ENCODE measurements around the gene TRMT61A. TPM values are rescaled to one million over a fixed set of nuclear protein-coding genes. Genes with fewer than 3 reads are reported as not detected.

TRMT61A gene
- total RNA-seq, 2 donors from 2014 or later = 4.4 to 7.4 TPM

DNA sequence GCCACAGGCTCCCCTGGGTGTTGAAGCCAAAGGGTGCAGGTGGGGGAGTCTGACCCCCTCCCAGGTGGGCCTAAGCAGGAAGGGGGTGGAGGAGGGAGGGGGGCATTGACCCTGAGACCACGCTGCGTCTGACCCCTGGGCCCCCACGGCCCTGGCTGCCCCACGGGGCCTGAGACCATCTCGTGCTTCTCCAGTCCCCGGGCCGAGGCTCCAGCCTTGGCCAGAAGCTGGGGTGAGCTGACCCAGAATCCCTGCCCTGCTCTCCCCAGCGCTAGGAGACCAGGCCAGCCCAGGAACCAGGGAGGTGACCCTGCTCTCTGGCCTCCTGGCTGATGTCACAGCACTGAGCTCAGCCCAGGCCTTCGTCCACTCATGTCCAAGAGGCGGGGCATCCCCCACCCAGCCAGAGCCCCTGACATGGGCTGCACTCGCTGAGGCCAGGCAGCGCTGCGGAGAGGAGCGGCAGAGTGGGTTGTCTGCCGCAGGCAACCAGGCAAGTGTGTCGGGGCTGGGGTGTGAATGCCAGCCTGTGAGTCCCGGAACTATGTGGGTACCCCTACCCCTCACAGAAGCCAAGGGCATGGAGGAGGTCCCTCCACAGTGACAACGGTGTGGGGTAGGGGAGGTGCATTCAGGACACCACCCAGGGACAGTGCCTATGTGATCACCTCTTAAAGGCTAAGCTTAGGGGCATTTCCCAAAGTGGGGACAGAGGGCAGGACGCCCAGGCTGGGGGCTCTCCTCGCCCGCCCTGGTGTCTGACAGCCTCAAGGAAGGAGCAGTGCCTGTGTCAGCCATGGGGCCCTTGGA is 6.3 kb downstream of the TRMT61A start:
- no peak for DNase-seq (ENCODE audit: low spot score)
- H3K4me1 ChIP-seq = peaks cover 0 to 31% of the 10 kb centered on the region in 2 donors
- H3K9me3 ChIP-seq = no peaks in the 10 kb centered on the region
- peak overlapping the region in 1 of 2 donors; percentile 21 for H3K27ac ChIP-seq
- TF ChIP-seq, protein P1, sequence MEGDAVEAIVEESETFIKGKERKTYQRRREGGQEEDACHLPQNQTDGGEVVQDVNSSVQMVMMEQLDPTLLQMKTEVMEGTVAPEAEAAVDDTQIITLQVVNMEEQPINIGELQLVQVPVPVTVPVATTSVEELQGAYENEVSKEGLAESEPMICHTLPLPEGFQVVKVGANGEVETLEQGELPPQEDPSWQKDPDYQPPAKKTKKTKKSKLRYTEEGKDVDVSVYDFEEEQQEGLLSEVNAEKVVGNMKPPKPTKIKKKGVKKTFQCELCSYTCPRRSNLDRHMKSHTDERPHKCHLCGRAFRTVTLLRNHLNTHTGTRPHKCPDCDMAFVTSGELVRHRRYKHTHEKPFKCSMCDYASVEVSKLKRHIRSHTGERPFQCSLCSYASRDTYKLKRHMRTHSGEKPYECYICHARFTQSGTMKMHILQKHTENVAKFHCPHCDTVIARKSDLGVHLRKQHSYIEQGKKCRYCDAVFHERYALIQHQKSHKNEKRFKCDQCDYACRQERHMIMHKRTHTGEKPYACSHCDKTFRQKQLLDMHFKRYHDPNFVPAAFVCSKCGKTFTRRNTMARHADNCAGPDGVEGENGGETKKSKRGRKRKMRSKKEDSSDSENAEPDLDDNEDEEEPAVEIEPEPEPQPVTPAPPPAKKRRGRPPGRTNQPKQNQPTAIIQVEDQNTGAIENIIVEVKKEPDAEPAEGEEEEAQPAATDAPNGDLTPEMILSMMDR (IDR thresholded peaks at IDR 0.05) = no peak
- no peak overlapping the region for H3K4me3 ChIP-seq
- no peaks in the 10 kb centered on the region for H3K27me3 ChIP-seq
- H3K36me3 ChIP-seq = peaks cover 7% of the 10 kb centered on the region

DNA sequence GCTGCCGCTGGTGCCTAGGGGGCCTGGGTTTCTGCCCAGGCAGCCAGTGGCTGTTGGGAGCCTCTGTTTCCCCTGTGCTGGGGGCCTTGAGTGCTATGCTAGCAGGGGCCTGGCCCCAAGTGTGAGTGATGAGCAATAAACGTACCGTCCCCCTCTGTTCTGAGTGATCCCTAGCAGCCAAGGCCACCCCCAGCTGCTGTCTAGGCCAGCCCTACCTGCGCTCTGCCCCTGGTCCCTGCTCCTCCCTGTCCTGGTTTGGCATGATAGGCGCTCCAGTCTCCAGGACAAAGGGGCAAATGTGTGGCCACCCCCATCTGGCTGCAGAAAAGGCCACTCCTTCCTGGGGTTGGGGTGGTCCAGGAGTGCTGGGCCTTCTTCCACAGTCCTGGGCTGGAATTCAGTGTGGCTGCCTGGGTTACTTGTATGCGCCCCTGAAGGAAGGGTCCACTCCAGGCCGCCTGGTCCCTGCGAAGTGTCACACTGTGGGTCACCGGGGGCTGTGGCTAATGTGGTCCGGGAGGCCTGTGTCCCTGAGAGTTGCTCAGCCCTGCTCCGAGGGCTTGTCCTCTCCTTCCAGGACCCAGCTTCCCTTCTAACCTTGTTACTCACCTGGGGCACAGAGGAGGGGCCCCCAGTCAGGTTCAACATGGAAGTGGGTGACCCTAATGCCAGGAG is 7.0 kb downstream of the TRMT61A start:
- H3K4me1 ChIP-seq = peaks cover 0 to 31% of the 10 kb centered on the region in 2 donors
- H3K4me3 ChIP-seq = no peak overlapping the region
- no peaks in the 10 kb centered on the region for H3K9me3 ChIP-seq
- no peaks in the 10 kb centered on the region for H3K27me3 ChIP-seq
- DNase-seq (ENCODE audit: low spot score) = no peak
- H3K27ac ChIP-seq = peak overlapping the region in 1 of 2 donors; percentile 21
- peaks cover 7% of the 10 kb centered on the region for H3K36me3 ChIP-seq
- TF ChIP-seq, protein P1 (IDR thresholded peaks at IDR 0.05) = no peak

DNA sequence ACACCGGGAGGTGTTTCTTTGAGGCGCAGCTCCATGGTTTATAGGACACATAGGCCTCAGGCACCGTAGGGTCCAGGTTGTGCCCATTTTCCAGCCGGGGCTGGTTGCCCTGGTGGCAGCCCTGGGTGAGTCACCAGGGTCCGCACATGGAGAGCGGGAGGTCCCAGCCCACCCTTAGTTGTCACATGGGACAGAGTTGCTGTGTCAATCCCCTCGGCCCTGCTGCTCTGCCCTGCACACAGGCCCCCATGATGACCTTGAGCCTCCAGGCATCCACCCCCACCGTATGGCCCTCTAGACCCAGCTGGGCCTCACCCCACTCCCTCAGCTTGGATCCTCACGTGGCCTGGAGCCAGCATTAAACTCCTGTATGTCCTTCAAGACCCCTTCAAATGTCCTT is 7.7 kb downstream of the TRMT61A start:
- Histone ChIP-seq H3K4me1 (peaks cover 0 to 35% of the 10 kb centered on the region in 2 donors), H3K27me3 (no peaks in the 10 kb centered on the region), H3K4me3 (no peak overlapping the region), H3K27ac (no peak overlapping the region), H3K9me3 (no peaks in the 10 kb centered on the region), H3K36me3 (peaks cover 7% of the 10 kb centered on the region)
- TF ChIP-seq, protein P1 (IDR thresholded peaks at IDR 0.05) = no peak
- DNase-seq (ENCODE audit: low spot score) = no peak

DNA sequence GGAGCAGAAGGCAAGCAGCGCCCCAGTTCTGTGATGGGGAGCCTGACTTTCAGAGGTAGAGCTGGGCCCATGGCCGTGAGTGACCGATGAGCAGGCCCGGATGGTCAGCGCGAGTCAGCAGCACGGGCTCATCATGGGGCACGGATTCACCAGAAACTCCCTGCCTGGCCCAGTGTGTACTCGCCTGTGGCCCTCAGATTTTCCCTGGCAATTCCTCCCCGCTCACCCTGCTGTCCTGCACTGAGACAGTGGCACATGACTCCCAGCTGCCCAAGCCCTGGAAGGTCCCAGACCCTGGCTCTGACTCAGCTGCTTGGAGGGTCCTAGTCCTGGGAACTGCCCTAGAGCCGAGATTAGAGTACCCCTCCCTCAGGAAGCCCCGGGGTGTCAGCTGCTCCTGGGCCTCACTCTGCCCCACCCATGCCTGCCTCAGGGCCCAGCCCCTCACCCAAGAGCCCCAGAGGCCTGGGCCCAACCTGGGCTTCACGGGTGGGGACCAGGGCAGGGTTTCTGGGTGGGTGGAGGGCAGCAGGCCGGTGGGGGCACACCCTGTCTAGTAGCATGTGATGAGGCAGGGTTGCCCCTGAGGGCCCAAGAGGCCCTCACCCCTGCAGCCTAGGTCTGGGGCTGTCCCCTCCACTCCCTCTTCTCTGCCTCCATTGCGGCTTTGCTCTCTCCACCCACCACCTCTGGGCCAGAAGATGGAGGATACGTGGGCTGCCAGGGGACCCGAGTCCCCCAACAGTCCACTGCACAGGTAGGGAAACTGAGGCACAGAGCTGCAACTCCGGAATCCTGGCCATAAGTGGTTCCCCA is 8.4 kb downstream of the TRMT61A start:
- H3K36me3 ChIP-seq = peaks cover 7% of the 10 kb centered on the region
- peaks cover 0 to 42% of the 10 kb centered on the region in 2 donors for H3K4me1 ChIP-seq
- no peak for DNase-seq (ENCODE audit: low spot score)
- peak overlapping the region in 1 of 2 donors; percentile 48 for H3K27ac ChIP-seq
- H3K27me3 ChIP-seq = no peaks in the 10 kb centered on the region
- TF ChIP-seq, protein P1 (IDR thresholded peaks at IDR 0.05) = no peak
- no peak overlapping the region for H3K4me3 ChIP-seq
- no peaks in the 10 kb centered on the region for H3K9me3 ChIP-seq

DNA sequence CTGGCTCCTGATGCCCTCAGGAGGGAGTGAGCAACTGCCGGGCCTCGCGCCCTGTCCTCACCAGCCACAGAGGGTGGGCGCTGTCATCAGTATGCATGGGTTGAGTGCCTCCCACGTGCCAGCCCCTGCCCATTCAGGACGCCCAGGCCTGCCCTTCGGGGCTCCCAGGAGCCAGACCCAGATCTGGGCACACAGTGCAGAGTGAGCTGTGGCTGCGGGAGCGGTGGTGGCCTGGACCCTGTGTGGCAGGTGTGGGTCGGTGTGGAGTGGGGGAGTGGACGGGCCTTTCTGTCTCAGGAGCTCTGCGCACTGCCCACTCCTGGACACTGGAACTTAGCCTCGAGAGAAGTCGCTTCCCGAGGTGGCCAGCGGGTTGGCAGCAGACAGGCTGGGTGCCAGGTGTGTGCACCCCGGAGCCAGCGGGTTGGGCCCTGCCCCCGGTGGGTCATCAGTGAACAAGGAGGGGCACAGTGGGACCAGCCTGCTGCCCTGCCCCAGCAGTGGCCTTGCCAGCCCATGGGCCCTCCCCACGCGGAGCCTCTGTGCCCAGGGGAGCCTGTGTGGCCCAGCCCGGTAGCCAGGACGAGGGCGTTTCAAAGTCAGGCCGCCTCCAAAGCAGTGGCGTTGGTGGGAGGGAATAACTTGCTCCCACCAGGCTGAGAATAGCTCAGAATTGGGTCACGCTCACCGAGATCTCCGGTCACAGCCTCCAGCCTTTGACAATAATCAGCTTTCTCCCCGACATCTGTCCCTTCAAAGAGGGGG is 9.5 kb downstream of the TRMT61A start:
- DNase-seq (ENCODE audit: low spot score) = no peak
- TF ChIP-seq, protein P1 (IDR thresholded peaks at IDR 0.05) = no peak
- Histone ChIP-seq H3K27ac (peak overlapping the region; percentile 74 to 78), H3K27me3 (no peaks in the 10 kb centered on the region), H3K4me1 (peaks cover 0 to 53% of the 10 kb centered on the region in 2 donors), H3K36me3 (peaks cover 3% of the 10 kb centered on the region), H3K4me3 (no peak overlapping the region), H3K9me3 (no peaks in the 10 kb centered on the region)

Measured in right atrium auricular region (tissue), 2 donors.